GM12878 (cell line): ENCODE measurements around the gene LSMEM2.

Experiments
- CBX5 ChIP-seq: sonication (generic); IDR thresholded peaks from 2 replicates; pipeline ENCODE4 v1.6.1; 2016; ENCODE audit warnings: low read depth, moderate library complexity, mild to moderate bottlenecking, inconsistent platforms
- EED ChIP-seq: sonication (generic); IDR thresholded peaks from 2 replicates; pipeline ENCODE4 v1.6.1; 2016; ENCODE audit warnings: antibody characterized with exemption, low read depth
- HDAC6 ChIP-seq: fragments of 200-600 bp; sonication (generic); IDR thresholded peaks from one replicate; pipeline ENCODE4 v1.8.0; 2017; ENCODE audit warnings: antibody characterized with exemption; ENCODE audit not compliant: unreplicated experiment
- MTA3 ChIP-seq: IDR thresholded peaks from 2 replicates; pipeline ENCODE4 v1.6.1; 2012; ENCODE audit warnings: low read length, inconsistent platforms, borderline replicate concordance
- PML ChIP-seq: IDR thresholded peaks from 2 replicates; pipeline ENCODE4 v1.6.1; 2012; ENCODE audit warnings: low read length, inconsistent platforms
- POLR2AphosphoS5 ChIP-seq: IDR thresholded peaks from 2 replicates; pipeline ENCODE4 v1.6.1; 2011; ENCODE audit warnings: mild to moderate bottlenecking, low read length, inconsistent platforms
- RB1 ChIP-seq: fragments of 450-650 bp; formaldehyde crosslinking; IDR thresholded peaks from 2 replicates; pipeline ENCODE4 v1.6.1; 2017; ENCODE audit warnings: mild to moderate bottlenecking, borderline replicate concordance
- ZNF274 ChIP-seq: IDR thresholded peaks from one replicate; pipeline ENCODE4 v1.8.0; 2011; ENCODE audit not compliant: insufficient read length, insufficient read depth
- TF ChIP-seq, protein P1 (sequence below): fragments of 450-650 bp; IDR thresholded peaks from 2 replicates; pipeline ENCODE4 v1.6.1; 2017; ENCODE audit warnings: low read depth, mild to moderate bottlenecking, moderate library complexity
- TF ChIP-seq, protein P2 (sequence below): fragments of 450-650 bp; IDR thresholded peaks from 2 replicates; pipeline ENCODE4 v1.6.1; 2017; ENCODE audit warnings: antibody characterized with exemption, mild to moderate bottlenecking, moderate library complexity
- TF ChIP-seq, protein P3 (sequence below), 3 experiments: IDR thresholded peaks in 2 of 3; conservative IDR thresholded peaks in 1 of 3; 2 replicates each; pipeline ENCODE4 v1.5.1; 2011; ENCODE audit warnings: low read depth in 3 of 3, low read length in 3 of 3, mild to moderate bottlenecking in 3 of 3, control low read depth in 2 of 3, moderate library complexity in 2 of 3, inconsistent platforms in 1 of 3, mixed read lengths in 1 of 3; ENCODE audit not compliant: control insufficient read depth in 2 of 3, insufficient read depth in 1 of 3; ENCODE audit errors: extremely low read depth in 1 of 3
- TF ChIP-seq, protein P4 (sequence below): IDR thresholded peaks from 2 replicates; pipeline ENCODE4 v1.6.1; 2012; ENCODE audit warnings: low read depth, low read length, improper control_type of control experiment

DNA sequence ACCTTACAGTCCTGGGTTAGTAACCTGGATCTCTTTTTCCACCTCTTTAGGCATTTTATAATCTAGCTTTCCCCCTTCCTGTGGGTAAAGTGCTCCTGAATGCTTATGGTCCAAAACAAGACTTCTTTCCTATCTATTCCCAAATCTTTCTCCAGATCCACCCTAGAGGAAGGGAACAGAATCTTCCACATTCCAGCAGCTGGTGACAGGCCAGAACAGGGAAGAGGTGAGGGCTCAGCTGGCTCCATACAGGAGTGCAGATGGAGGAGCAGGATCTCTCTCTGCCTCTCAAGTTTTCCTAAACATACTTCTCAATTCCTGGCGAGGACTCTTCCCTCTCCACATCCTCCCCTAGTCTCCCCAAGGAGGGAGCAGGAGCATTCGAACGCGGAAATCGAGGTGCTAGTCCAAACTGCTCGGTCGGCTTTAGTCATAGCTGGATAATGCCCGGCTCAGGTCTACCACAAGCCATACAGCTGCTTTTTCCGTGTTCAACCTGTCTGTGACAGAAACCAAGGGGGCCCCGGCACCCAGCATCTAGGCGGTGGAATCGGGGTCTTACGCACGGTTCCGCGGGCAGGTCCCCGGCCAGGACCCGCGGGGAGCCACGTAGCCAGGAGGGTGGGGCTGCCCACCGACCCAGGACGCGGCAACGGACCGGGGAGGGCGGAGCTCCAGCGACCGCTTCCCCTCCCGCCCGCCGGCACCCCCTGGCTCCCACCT lies 57.7 kb downstream of the LSMEM2 start:
- TF ChIP-seq PML = no peak
- no peak for TF ChIP-seq HDAC6
- TF ChIP-seq, protein P1, sequence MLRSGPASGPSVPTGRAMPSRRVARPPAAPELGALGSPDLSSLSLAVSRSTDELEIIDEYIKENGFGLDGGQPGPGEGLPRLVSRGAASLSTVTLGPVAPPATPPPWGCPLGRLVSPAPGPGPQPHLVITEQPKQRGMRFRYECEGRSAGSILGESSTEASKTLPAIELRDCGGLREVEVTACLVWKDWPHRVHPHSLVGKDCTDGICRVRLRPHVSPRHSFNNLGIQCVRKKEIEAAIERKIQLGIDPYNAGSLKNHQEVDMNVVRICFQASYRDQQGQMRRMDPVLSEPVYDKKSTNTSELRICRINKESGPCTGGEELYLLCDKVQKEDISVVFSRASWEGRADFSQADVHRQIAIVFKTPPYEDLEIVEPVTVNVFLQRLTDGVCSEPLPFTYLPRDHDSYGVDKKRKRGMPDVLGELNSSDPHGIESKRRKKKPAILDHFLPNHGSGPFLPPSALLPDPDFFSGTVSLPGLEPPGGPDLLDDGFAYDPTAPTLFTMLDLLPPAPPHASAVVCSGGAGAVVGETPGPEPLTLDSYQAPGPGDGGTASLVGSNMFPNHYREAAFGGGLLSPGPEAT = no peak
- no peak for TF ChIP-seq ZNF274
- TF ChIP-seq, protein P2, sequence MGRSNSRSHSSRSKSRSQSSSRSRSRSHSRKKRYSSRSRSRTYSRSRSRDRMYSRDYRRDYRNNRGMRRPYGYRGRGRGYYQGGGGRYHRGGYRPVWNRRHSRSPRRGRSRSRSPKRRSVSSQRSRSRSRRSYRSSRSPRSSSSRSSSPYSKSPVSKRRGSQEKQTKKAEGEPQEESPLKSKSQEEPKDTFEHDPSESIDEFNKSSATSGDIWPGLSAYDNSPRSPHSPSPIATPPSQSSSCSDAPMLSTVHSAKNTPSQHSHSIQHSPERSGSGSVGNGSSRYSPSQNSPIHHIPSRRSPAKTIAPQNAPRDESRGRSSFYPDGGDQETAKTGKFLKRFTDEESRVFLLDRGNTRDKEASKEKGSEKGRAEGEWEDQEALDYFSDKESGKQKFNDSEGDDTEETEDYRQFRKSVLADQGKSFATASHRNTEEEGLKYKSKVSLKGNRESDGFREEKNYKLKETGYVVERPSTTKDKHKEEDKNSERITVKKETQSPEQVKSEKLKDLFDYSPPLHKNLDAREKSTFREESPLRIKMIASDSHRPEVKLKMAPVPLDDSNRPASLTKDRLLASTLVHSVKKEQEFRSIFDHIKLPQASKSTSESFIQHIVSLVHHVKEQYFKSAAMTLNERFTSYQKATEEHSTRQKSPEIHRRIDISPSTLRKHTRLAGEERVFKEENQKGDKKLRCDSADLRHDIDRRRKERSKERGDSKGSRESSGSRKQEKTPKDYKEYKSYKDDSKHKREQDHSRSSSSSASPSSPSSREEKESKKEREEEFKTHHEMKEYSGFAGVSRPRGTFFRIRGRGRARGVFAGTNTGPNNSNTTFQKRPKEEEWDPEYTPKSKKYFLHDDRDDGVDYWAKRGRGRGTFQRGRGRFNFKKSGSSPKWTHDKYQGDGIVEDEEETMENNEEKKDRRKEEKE = no peak
- no peak for TF ChIP-seq MTA3
- TF ChIP-seq CBX5 = no peak
- no peak for TF ChIP-seq EED
- no peak for TF ChIP-seq RB1
- TF ChIP-seq, protein P3, sequence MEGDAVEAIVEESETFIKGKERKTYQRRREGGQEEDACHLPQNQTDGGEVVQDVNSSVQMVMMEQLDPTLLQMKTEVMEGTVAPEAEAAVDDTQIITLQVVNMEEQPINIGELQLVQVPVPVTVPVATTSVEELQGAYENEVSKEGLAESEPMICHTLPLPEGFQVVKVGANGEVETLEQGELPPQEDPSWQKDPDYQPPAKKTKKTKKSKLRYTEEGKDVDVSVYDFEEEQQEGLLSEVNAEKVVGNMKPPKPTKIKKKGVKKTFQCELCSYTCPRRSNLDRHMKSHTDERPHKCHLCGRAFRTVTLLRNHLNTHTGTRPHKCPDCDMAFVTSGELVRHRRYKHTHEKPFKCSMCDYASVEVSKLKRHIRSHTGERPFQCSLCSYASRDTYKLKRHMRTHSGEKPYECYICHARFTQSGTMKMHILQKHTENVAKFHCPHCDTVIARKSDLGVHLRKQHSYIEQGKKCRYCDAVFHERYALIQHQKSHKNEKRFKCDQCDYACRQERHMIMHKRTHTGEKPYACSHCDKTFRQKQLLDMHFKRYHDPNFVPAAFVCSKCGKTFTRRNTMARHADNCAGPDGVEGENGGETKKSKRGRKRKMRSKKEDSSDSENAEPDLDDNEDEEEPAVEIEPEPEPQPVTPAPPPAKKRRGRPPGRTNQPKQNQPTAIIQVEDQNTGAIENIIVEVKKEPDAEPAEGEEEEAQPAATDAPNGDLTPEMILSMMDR (IDR thresholded peaks at IDR 0.05 in 2 of 3, conservative IDR thresholded peaks at IDR 0.05 in 1 of 3; ENCODE audit: control insufficient read depth in 2 of 3, extremely low read depth in 1 of 3, insufficient read depth in 1 of 3, low read depth in 3 of 3, low read length in 3 of 3) = no peak
- TF ChIP-seq, protein P4, sequence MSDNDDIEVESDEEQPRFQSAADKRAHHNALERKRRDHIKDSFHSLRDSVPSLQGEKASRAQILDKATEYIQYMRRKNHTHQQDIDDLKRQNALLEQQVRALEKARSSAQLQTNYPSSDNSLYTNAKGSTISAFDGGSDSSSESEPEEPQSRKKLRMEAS = no peak
- no peak for TF ChIP-seq POLR2AphosphoS5
